A673 (cell line): ENCODE data around the gene ANXA2R. TPM values are rescaled to one million over a fixed set of nuclear protein-coding genes. Genes with fewer than 3 reads are reported as not detected.
"Not testable (repeated sequence)": the region's sequence is repeated elsewhere in the genome, so short reads cannot be mapped to it uniquely, and the experiment has no call there.

Experiments
- BruUV-seq: library from RNA; stranded (reverse); fragments of 400-500 nt; replicated peaks from 2 replicates; lab custom pipeline; 2021; lab: Mats Ljungman, UMichigan
- CTCF ChIA-PET: fragments of 300-600 bp; sonication (Branson Sonifier 250); formaldehyde crosslinking; loops from one replicate; lab custom pipeline; 2022; ENCODE audit warnings: antibody characterized with exemption; lab: Charles Lee
- POLR2A ChIA-PET: fragments of 300-600 bp; sonication (Branson Sonifier 250); formaldehyde crosslinking; loops from one replicate; lab custom pipeline; 2022; ENCODE audit warnings: antibody characterized with exemption; ENCODE audit not compliant: low non-redundant PET; lab: Charles Lee
- DNase-seq: peaks from one replicate; pipeline ENCODE4 v3.0.0-alpha.2; 2015; ENCODE audit warnings: low spot score
- H3K27ac ChIP-seq: fragments of 200-600 bp; sonication (generic); 2 replicates; pipeline ENCODE4 v1.5.1; 2016; ENCODE audit warnings: mixed run types, low read depth, mild to moderate bottlenecking, mixed read lengths, antibody characterized with exemption, low read length; ENCODE audit not compliant: poor library complexity, severe bottlenecking
- H3K27me3 ChIP-seq: fragments of 200-600 bp; sonication (generic); replicated peaks from 2 replicates; pipeline ENCODE4 v1.6.1; 2017; ENCODE audit warnings: mixed run types, low read depth, mild to moderate bottlenecking, mixed read lengths, antibody characterized with exemption, low read length; ENCODE audit not compliant: insufficient read depth, poor library complexity
- H3K36me3 ChIP-seq: fragments of 200-600 bp; sonication (generic); 2 replicates; pipeline ENCODE4 v1.6.1; 2016; ENCODE audit warnings: mixed run types, mild to moderate bottlenecking, mixed read lengths, antibody characterized with exemption, low read length; ENCODE audit not compliant: insufficient read depth, poor library complexity, severe bottlenecking
- H3K4me1 ChIP-seq: fragments of 200-600 bp; sonication (generic); 2 replicates; pipeline ENCODE4 v1.6.1; 2017; ENCODE audit warnings: mixed run types, mild to moderate bottlenecking, mixed read lengths, antibody characterized with exemption, low read length; ENCODE audit not compliant: insufficient read depth, poor library complexity, severe bottlenecking
- H3K4me3 ChIP-seq: fragments of 200-600 bp; sonication (generic); 2 replicates; pipeline ENCODE4 v1.5.1; 2016; ENCODE audit warnings: low read depth, mixed run types, mild to moderate bottlenecking, mixed read lengths, low read length; ENCODE audit not compliant: poor library complexity, severe bottlenecking
- H3K9me3 ChIP-seq: fragments of 200-600 bp; sonication (generic); 2 replicates; pipeline ENCODE4 v1.6.1; 2016; ENCODE audit warnings: mixed run types, low read depth, mild to moderate bottlenecking, mixed read lengths, antibody characterized with exemption, low read length; ENCODE audit not compliant: poor library complexity, severe bottlenecking
- EZH2 ChIP-seq: fragments of 200-600 bp; sonication (generic); IDR thresholded peaks from 2 replicates; pipeline ENCODE4 v1.6.1; 2017; ENCODE audit warnings: borderline replicate concordance, low read depth, mild to moderate bottlenecking, mixed read lengths, antibody characterized with exemption, low read length; ENCODE audit not compliant: poor library complexity, severe bottlenecking
- intact Hi-C: fragments of 100-400 bp; cut with micrococcal nuclease; formaldehyde crosslinking; loops from one replicate; pipeline ENCODE4 v1.10.0; 2022; ENCODE audit not compliant: unreplicated experiment
- total RNA-seq: library from RNA; stranded (reverse); gene quantifications from 2 replicates; pipeline ENCODE4 v1.2.3, GENCODE V29; 2021
- TF ChIP-seq, protein P1 (sequence below): fragments of 300-800, 200-600 bp; sonication (generic); conservative IDR thresholded peaks from 2 replicates; pipeline ENCODE4 v1.5.1; 2017; ENCODE audit warnings: low read depth, mild to moderate bottlenecking, antibody characterized with exemption, low read length, moderate library complexity, mixed read lengths

Gene ANXA2R
- total RNA-seq, 1 experiment from 2014 or later: 1.4 TPM

DNA sequence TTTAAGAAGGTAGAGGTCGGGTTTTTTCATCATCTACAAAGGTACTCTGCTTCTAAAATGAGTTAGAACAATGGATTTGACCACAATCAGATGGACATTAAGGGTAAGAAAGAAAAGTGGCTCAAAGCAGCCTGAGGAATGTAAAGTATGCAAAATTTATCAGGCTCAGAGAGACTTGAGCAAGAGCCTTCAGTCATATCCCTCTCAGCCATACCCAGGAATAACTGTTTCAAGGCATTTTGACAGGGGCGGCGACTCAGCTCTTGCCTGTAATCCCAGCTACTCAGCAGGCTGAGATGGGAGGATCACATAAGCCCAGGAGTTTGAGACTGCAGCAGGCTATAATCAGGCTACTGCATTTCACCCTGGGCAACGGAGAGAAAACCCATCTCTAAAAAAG lies 38.8 kb upstream of the ANXA2R start:
- no peak for DNase-seq
- intact Hi-C loops: loop anchor here (10.0 kb wide), 1 partner anchor 306 kb away; no protein-coding TSS in a partner anchor
- Histone ChIP-seq H3K27ac (no peak overlapping the region), H3K4me1 (no peaks in the 10 kb centered on the region), H3K36me3 (peaks cover 4% of the 10 kb centered on the region), H3K4me3 (no peak overlapping the region), H3K27me3 (no peaks in the 10 kb centered on the region), H3K9me3 (peaks cover 1% of the 10 kb centered on the region)
- BruUV-seq: no TSS peak
- POLR2A ChIA-PET: no interaction called here
- TF ChIP-seq EZH2: no peak
- TF ChIP-seq, protein P1, sequence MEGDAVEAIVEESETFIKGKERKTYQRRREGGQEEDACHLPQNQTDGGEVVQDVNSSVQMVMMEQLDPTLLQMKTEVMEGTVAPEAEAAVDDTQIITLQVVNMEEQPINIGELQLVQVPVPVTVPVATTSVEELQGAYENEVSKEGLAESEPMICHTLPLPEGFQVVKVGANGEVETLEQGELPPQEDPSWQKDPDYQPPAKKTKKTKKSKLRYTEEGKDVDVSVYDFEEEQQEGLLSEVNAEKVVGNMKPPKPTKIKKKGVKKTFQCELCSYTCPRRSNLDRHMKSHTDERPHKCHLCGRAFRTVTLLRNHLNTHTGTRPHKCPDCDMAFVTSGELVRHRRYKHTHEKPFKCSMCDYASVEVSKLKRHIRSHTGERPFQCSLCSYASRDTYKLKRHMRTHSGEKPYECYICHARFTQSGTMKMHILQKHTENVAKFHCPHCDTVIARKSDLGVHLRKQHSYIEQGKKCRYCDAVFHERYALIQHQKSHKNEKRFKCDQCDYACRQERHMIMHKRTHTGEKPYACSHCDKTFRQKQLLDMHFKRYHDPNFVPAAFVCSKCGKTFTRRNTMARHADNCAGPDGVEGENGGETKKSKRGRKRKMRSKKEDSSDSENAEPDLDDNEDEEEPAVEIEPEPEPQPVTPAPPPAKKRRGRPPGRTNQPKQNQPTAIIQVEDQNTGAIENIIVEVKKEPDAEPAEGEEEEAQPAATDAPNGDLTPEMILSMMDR: no peak
- CTCF ChIA-PET: no interaction called here

DNA sequence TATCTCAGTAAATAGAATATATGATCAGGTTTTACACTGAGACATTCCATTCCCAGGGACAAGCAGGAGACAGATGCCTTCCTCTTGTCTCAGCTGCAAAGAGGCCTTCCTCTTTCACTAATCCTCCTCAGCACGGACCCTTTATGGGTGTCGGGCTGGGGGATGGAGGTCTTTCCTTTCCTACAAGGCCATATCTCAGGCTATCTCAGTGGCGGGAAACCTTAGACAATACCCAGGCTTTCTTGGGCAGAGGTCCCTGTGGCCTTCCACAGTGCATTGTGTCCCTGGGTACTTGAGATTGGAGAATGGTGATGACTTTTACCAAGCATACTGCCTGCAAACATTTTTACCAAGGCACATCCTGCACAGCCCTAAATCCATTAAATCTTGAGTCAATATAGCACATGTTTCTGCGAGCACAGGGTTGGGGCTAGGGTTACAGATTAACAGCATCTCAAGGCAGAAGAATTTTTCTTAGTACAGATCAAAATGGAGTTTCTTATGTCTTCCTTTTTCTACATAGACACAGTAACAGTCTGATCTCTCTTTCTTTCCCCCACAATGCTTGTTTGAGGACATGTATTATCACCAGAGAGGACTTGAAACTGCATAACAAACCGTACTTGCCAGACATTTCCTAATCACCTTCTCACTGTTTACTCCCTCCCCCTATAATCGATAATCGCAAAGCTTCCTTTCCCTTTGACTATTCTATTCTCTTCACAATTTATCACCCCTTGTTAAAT lies 37.5 kb upstream of the ANXA2R start:
- H3K9me3 ChIP-seq, CTCF ChIA-PET, BruUV-seq, H3K27ac ChIP-seq, H3K4me3 ChIP-seq, DNase-seq, H3K27me3 ChIP-seq, H3K36me3 ChIP-seq, POLR2A ChIA-PET, H3K4me1 ChIP-seq: not testable (repeated sequence)
- intact Hi-C loops: loop anchor here (10.0 kb wide), 1 partner anchor 307 kb away; no protein-coding TSS in a partner anchor

DNA sequence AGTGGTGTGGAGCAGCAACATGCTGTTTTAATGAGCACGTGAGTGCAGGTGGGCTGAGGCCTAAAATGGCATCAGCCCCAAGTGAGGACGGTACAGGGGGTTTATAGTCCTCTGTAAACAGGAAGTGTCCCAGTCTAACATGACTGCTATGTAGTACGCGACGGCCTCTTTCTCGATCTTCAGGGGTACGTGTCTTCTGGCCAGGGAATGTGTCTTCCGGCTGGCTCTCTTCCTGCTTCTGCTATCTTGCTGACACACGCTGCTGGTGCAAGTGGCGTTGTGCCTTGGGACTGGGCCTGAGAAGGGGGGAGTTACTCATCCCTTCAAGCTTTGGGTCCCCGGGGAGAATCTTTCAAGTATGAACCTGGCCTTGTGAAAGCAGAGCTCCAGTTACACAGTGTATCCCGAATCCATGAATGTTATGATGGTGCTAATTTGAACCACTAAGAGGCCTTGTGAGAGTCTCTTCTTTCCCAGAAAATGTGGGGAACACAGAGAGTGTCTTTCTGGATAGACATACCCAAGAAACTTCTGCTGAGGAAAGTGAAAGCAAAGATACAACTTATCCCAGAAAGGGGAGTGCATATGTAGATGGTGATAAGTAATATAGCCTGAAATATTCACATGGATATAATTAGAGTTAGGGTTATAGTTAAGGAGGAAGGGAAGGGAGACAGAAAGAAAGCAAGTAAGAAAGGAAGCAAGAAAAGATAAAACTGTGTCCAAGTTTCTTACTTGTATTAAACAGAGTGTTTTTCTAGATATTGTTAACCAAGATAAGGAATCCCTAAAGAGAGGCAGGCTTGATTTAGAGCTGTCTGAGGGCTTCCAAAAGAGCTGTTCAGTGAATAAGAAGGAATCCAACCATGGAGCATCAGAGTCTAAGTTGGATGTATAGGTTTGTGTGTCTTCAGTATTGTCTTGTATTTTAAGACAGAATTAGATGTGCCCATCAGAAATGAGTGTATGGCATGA lies 35.5 kb upstream of the ANXA2R start:
- Histone ChIP-seq H3K9me3 (no peaks in the 10 kb centered on the region), H3K27ac (no peak overlapping the region), H3K27me3 (no peaks in the 10 kb centered on the region), H3K4me3 (no peak overlapping the region), H3K36me3 (peaks cover 13% of the 10 kb centered on the region), H3K4me1 (no peaks in the 10 kb centered on the region)
- ChIA-PET POLR2A (no interaction called here), CTCF (no interaction called here)
- no TSS peak for BruUV-seq
- intact Hi-C loops: loop anchor here (10.0 kb wide), 1 partner anchor 309 kb away; no protein-coding TSS in a partner anchor
- no peak for TF ChIP-seq EZH2
- TF ChIP-seq, protein P1: no peak
- DNase-seq: no peak
